H1 (cell line): ENCODE results near the gene ENPP1. TPM values are rescaled to one million over a fixed set of nuclear protein-coding genes. Genes with fewer than 3 reads are reported as not detected.

Source experiments
- CTCF ChIA-PET: fragments of 300-600 bp; sonication (Branson Sonifier 250); formaldehyde crosslinking; loops from one replicate; lab custom pipeline; 2021; ENCODE audit not compliant: partially characterized antibody; lab: Charles Lee
- POLR2A ChIA-PET: fragments of 300-600 bp; sonication (Branson Sonifier 250); formaldehyde crosslinking; loops from one replicate; lab custom pipeline; 2021; ENCODE audit warnings: inconsistent platforms; ENCODE audit not compliant: partially characterized antibody; lab: Charles Lee
- DNase-seq, 2 experiments: peaks; one replicate each; pipeline versions ENCODE4 v3.0.0 to v3.0.0-alpha.2; 2010 to 2022; ENCODE audit warnings: low spot score in 2 of 2, low read depth in 1 of 2, mixed read lengths in 1 of 2
- FAIRE-seq: peaks from 2 replicates; lab custom pipeline; 2011; peaks lifted over from hg19 to GRCh38; lab: Jason Lieb, UNC
- H2AFZ ChIP-seq: 2 replicates; pipeline ENCODE4 v1.8.1; 2012; ENCODE audit warnings: low read length, inconsistent platforms
- H2AK5ac ChIP-seq: 2 replicates; pipeline ENCODE4 v1.6.1; 2013; ENCODE audit warnings: low read depth, low read length
- H2BK120ac ChIP-seq: replicated peaks from 2 replicates; pipeline ENCODE3; 2013; ENCODE audit warnings: low read depth, low read length, inconsistent platforms
- H2BK12ac ChIP-seq: 2 replicates; pipeline ENCODE4 v1.6.1; 2013; ENCODE audit warnings: low read depth, low read length
- H2BK15ac ChIP-seq: 2 replicates; pipeline ENCODE4 v1.6.1; 2013; ENCODE audit warnings: low read length
- H2BK20ac ChIP-seq: 2 replicates; pipeline ENCODE4 v1.6.1; 2013; ENCODE audit warnings: low read length
- H2BK5ac ChIP-seq: 2 replicates; pipeline ENCODE4 v1.6.1; 2013; ENCODE audit warnings: low read depth, low read length
- H3K14ac ChIP-seq: 2 replicates; pipeline ENCODE4 v1.6.1; 2013; ENCODE audit warnings: inconsistent platforms; ENCODE audit not compliant: insufficient read length
- H3K18ac ChIP-seq: 2 replicates; pipeline ENCODE4 v1.6.1; 2013; ENCODE audit warnings: low read length; ENCODE audit errors: extremely low read depth
- H3K23ac ChIP-seq: 2 replicates; pipeline ENCODE4 v1.6.1; 2013; ENCODE audit warnings: inconsistent platforms; ENCODE audit not compliant: insufficient read length
- H3K23me2 ChIP-seq: 2 replicates; pipeline ENCODE4 v1.6.1; 2013; ENCODE audit warnings: low read depth, low read length
- H3K27ac ChIP-seq: 2 replicates; pipeline ENCODE4 v1.6.1; 2011; ENCODE audit warnings: low read depth, low read length, inconsistent platforms
- H3K27me3 ChIP-seq, 4 experiments: replicated peaks in 1 of 4; 1 replicate in 1 of 4; 2 replicates in 3 of 4; pipeline versions ENCODE4 v1.6.1 to v1.8.1; 2011 to 2013; ENCODE audit warnings: low read length in 3 of 4, mild to moderate bottlenecking in 3 of 4, inconsistent platforms in 2 of 4, mixed read lengths in 2 of 4, moderate library complexity in 1 of 4; ENCODE audit not compliant: control insufficient read depth in 3 of 4, insufficient read depth in 3 of 4; ENCODE audit errors: extremely low read depth in 1 of 4
- H3K36me3 ChIP-seq, 4 experiments: 2 replicates each; pipeline versions ENCODE4 v1.6.1 to v1.8.1; 2011 to 2013; ENCODE audit warnings: mild to moderate bottlenecking in 4 of 4, low read length in 3 of 4, moderate library complexity in 2 of 4, control low read depth in 1 of 4, inconsistent platforms in 1 of 4; ENCODE audit not compliant: insufficient read depth in 4 of 4, control insufficient read depth in 2 of 4
- H3K4ac ChIP-seq: replicated peaks from 2 replicates; pipeline ENCODE3; 2013; ENCODE audit warnings: low read length, low read depth, mixed read lengths, inconsistent platforms; ENCODE audit not compliant: insufficient read length
- H3K4me1 ChIP-seq, 4 experiments: replicated peaks in 1 of 4; 1 replicate in 1 of 4; 2 replicates in 3 of 4; pipeline versions ENCODE4 v1.6.1 to v1.8.1; 2011 to 2013; ENCODE audit warnings: low read length in 3 of 4, inconsistent platforms in 2 of 4, mixed read lengths in 1 of 4; ENCODE audit not compliant: insufficient read depth in 4 of 4, control insufficient read depth in 3 of 4
- H3K4me2 ChIP-seq, 2 experiments: 2 replicates each; pipeline versions ENCODE4 v1.6.1 to v1.8.1; 2011 to 2013; ENCODE audit warnings: low read depth in 2 of 2, low read length in 2 of 2, control low read depth in 1 of 2, inconsistent platforms in 1 of 2, mild to moderate bottlenecking in 1 of 2; ENCODE audit not compliant: insufficient read depth in 1 of 2
- H3K4me3 ChIP-seq, 4 experiments: fragments of 200-600, 300-600 bp in 1 of 4; sonication (generic), shearing (Covaris generic), sonication (Bioruptor Twin) in 1 of 4; 2 replicates each; pipeline versions ENCODE4 v1.5.1 to v1.8.1; 2011 to 2016; ENCODE audit warnings: low read length in 4 of 4, low read depth in 3 of 4, control low read depth in 2 of 4, inconsistent platforms in 2 of 4, mild to moderate bottlenecking in 2 of 4, mixed read lengths in 1 of 4, moderate library complexity in 1 of 4; ENCODE audit not compliant: insufficient read depth in 2 of 4; ENCODE audit errors: extremely low read depth in 1 of 4
- H3K56ac ChIP-seq: replicated peaks from 2 replicates; pipeline ENCODE3; 2013; ENCODE audit warnings: low read depth, mild to moderate bottlenecking, mixed read lengths, low read length, inconsistent platforms; ENCODE audit not compliant: insufficient read length
- H3K79me1 ChIP-seq: 2 replicates; pipeline ENCODE4 v1.6.1; 2013; ENCODE audit warnings: low read depth, low read length, control low read depth
- H3K79me2 ChIP-seq, 2 experiments: 2 replicates each; pipeline versions ENCODE4 v1.6.1 to v1.8.1; 2012 to 2013; ENCODE audit warnings: low read length in 2 of 2, mild to moderate bottlenecking in 2 of 2, inconsistent platforms in 1 of 2; ENCODE audit not compliant: insufficient read depth in 2 of 2, control insufficient read depth in 1 of 2
- H3K9ac ChIP-seq, 4 experiments: replicated peaks in 1 of 4; 1 replicate in 1 of 4; 2 replicates in 3 of 4; pipeline versions ENCODE4 v1.6.1 to v1.8.1; 2011 to 2013; ENCODE audit warnings: low read depth in 3 of 4, low read length in 3 of 4, control low read depth in 2 of 4, mild to moderate bottlenecking in 2 of 4, moderate library complexity in 2 of 4, inconsistent platforms in 1 of 4; ENCODE audit errors: extremely low read depth in 1 of 4
- H3K9me3 ChIP-seq, 2 experiments: 2 replicates each; pipeline versions ENCODE4 v1.6.1 to v1.8.1; 2012 to 2013; ENCODE audit warnings: mild to moderate bottlenecking in 2 of 2, moderate library complexity in 2 of 2, control low read depth in 1 of 2, inconsistent platforms in 1 of 2, low read depth in 1 of 2, low read length in 1 of 2, mixed read lengths in 1 of 2; ENCODE audit not compliant: insufficient read depth in 2 of 2
- H4K20me1 ChIP-seq, 2 experiments: replicated peaks in 1 of 2; 2 replicates each; pipeline versions ENCODE3 to v1.8.1; 2011 to 2013; ENCODE audit warnings: inconsistent platforms in 2 of 2, low read length in 2 of 2, mild to moderate bottlenecking in 1 of 2; ENCODE audit not compliant: insufficient read depth in 2 of 2, control insufficient read depth in 1 of 2
- H4K5ac ChIP-seq: 2 replicates; pipeline ENCODE4 v1.6.1; 2013; ENCODE audit warnings: low read length, low read depth, mixed read lengths, inconsistent platforms; ENCODE audit not compliant: insufficient read length
- H4K8ac ChIP-seq: 2 replicates; pipeline ENCODE4 v1.8.0; 2013; ENCODE audit warnings: mild to moderate bottlenecking, moderate library complexity, low read length, inconsistent platforms; ENCODE audit not compliant: insufficient read depth; ENCODE audit errors: extremely low read depth
- H4K91ac ChIP-seq: replicated peaks from 2 replicates; pipeline ENCODE3; 2013; ENCODE audit warnings: low read length, mixed read lengths, inconsistent platforms; ENCODE audit not compliant: insufficient read length
- EP300 ChIP-seq, 2 experiments: IDR thresholded peaks; 1 replicate in 1 of 2; 2 replicates in 1 of 2; pipeline ENCODE4 v1.6.1; 2011 to 2012; ENCODE audit warnings: low read depth in 2 of 2, low read length in 2 of 2, mild to moderate bottlenecking in 2 of 2, borderline replicate concordance in 1 of 2, inconsistent platforms in 1 of 2, moderate library complexity in 1 of 2
- POLR2A ChIP-seq, 2 experiments: IDR thresholded peaks; 1 replicate in 1 of 2; 2 replicates in 1 of 2; pipeline ENCODE4 v1.6.1; 2011; ENCODE audit warnings: low read depth in 2 of 2, low read length in 2 of 2, mild to moderate bottlenecking in 2 of 2; ENCODE audit errors: control extremely low read depth in 1 of 2
- POLR2AphosphoS5 ChIP-seq: IDR thresholded peaks from 2 replicates; pipeline ENCODE4 v1.6.1; 2011; ENCODE audit warnings: low read depth, low read length
- WGBS, 2 experiments: shearing (Covaris generic) in 1 of 2; methylation state at CpG; one replicate each; pipeline versions ENCODE4 v1.1.6 to v1.1.7; 2013 to 2015; ENCODE audit warnings: low lambda C conversion rate in 2 of 2, mixed read lengths in 2 of 2, inconsistent platforms in 1 of 2, low coverage in 1 of 2, missing lambda C conversion rate in 1 of 2; ENCODE audit not compliant: insufficient replicate concordance in 2 of 2, insufficient coverage in 1 of 2, insufficient read length in 1 of 2; ENCODE audit errors: extremely low coverage in 1 of 2, missing lambda C conversion rate in 1 of 2; 5-methylcytosine and 5-hydroxymethylcytosine counted together
- polyA plus RNA-seq, 7 experiments: library from polyadenylated mRNA; depleted of rRNA in 3 of 7; stranded (reverse) in 5 of 7; unstranded in 2 of 7; fragments of >200 nt in 5 of 7; fragments of 200-250 nt in 2 of 7; gene quantifications; 1 replicate in 5 of 7; 2 replicates in 1 of 7; 4 replicates in 1 of 7; pipeline versions ENCODE4 v1.2.1 to v1.2.3, GENCODE V29; 2011 to 2013; ENCODE audit warnings: missing spikeins in 2 of 7, mixed read lengths in 2 of 7
- total RNA-seq: library from RNA; stranded (reverse); fragmentation: NEBNext Ultra II Directional; extraction: Animal tissue kit (Norgen Biotek cat#: 25700); gene quantifications from 2 replicates; pipeline ENCODE4 v1.2.1, GENCODE V29; 2021

Gene ENPP1
- total and polyA plus RNA-seq, 2 of the 8 experiments (the other 6 are each of a cell fraction or from before 2014, with no cell fraction given) = 10.1 to 39.1 TPM

GRCh38 chr6:131914234-131914633, 106.4 kb downstream of the ENPP1 start:
- H3K9ac ChIP-seq = no peak overlapping the region
- H3K18ac ChIP-seq = no peak overlapping the region
- H3K4me2 ChIP-seq = no peak overlapping the region
- H2BK12ac ChIP-seq = no peak overlapping the region
- H3K79me1 ChIP-seq = no peaks in the 10 kb centered on the region
- no peak overlapping the region for H4K91ac ChIP-seq
- H3K23me2 ChIP-seq = no peaks in the 10 kb centered on the region
- H3K4ac ChIP-seq = no peak overlapping the region
- TF ChIP-seq EP300 (IDR thresholded peaks at IDR 0.05; ENCODE audit: borderline replicate concordance in 1 of 2, low read depth in 2 of 2, low read length in 2 of 2) (no peak), POLR2AphosphoS5 (peak; percentile 47), POLR2A (IDR thresholded peaks at IDR 0.05; ENCODE audit: control extremely low read depth in 1 of 2, low read depth in 2 of 2, low read length in 2 of 2) (0 out of 3 replicates have a peak, but pooled peaks of 1 of the 2 experiments have one; percentile 26)
- no peak overlapping the region for H2AK5ac ChIP-seq
- no peak overlapping the region for H3K14ac ChIP-seq
- no peak overlapping the region for H4K5ac ChIP-seq
- H3K4me1 ChIP-seq = no peaks in the 10 kb centered on the region
- no peaks in the 10 kb centered on the region for H3K27me3 ChIP-seq
- no peak for FAIRE-seq
- H2AFZ ChIP-seq = no peak overlapping the region
- no peak overlapping the region for H3K27ac ChIP-seq
- no peak overlapping the region for H3K56ac ChIP-seq
- peaks cover 0 to 5% of the 10 kb centered on the region in 2 experiments for H4K20me1 ChIP-seq
- peaks cover 5 to 97% (median 66%) of the 10 kb centered on the region in 4 experiments for H3K36me3 ChIP-seq
- H3K9me3 ChIP-seq = peaks cover 25 to 32% of the 10 kb centered on the region in 2 experiments
- H2BK15ac ChIP-seq = no peak overlapping the region
- H3K23ac ChIP-seq = no peak overlapping the region
- POLR2A ChIA-PET = interaction anchor here (1.2 to 1.7 kb wide), 3 partner anchors 11 to 100 kb away, joined by 3 to 6 read pairs (median 5); partner anchors contain the start of gene CCN2
- no peak overlapping the region for H2BK5ac ChIP-seq
- no peak overlapping the region for H2BK120ac ChIP-seq
- no peak for DNase-seq
- no peak overlapping the region for H4K8ac ChIP-seq
- H3K79me2 ChIP-seq = peaks cover 0 to 20% of the 10 kb centered on the region in 2 experiments; a peak in 2 of 4 replicates
- H3K4me3 ChIP-seq = no peak overlapping the region
- CTCF ChIA-PET = interaction anchor here (0.6 to 5.8 kb wide), 20 partner anchors 8 to 446 kb away, joined by 3 to 72 read pairs (median 4); no protein-coding TSS in a partner anchor
- no peak overlapping the region for H2BK20ac ChIP-seq
- 95% methylated on average over 1 of the region's 1 CpG; no CpG with 5 or more reads in 1 of the 2 experiments for WGBS, 2 experiments
